ENCODE data around the gene CDH8. TPM values are rescaled to one million over a fixed set of nuclear protein-coding genes. Genes with fewer than 3 reads are reported as not detected.

CDH8 gene
- total RNA-seq, 1 experiment from 2014 or later: 11.1 TPM

- H3K4me3 Mint-ChIP-seq: no peak overlapping the region
- DNase-seq (ENCODE audit: low spot score) (no peak), ATAC-seq (peak; percentile 83)
- ChIA-PET CTCF (interaction anchor here (0.9 kb wide), 1 partner anchor 19 kb away, joined by 5 read pairs; no protein-coding TSS in a partner anchor), POLR2A (no interaction called here)
- peaks cover 31% of the 10 kb centered on the region for H3K4me1 Mint-ChIP-seq
- no peak overlapping the region for H3K27ac Mint-ChIP-seq
- H3K36me3 Mint-ChIP-seq: no peaks in the 10 kb centered on the region
- no peaks in the 10 kb centered on the region for H3K27me3 Mint-ChIP-seq (ENCODE audit: low read depth)
- peaks cover 3% of the 10 kb centered on the region; the same call in 1 of the 2 replicates for H3K9me3 Mint-ChIP-seq
- no peak for TF ChIP-seq ZNF671 (CRISPR knock-in tag; IDR thresholded peaks at IDR 0.05)
- no peak for TF ChIP-seq MLX (CRISPR knock-in tag; IDR thresholded peaks at IDR 0.05)
- TF ChIP-seq ELF4 (CRISPR knock-in tag; IDR thresholded peaks at IDR 0.05; ENCODE audit: low read depth): no peak
- no peak for TF ChIP-seq FOXP1 (CRISPR knock-in tag; IDR thresholded peaks at IDR 0.05; ENCODE audit: borderline replicate concordance)
- no peak for TF ChIP-seq CREM (CRISPR knock-in tag; IDR thresholded peaks at IDR 0.05)
- no peak for TF ChIP-seq ZNF263 (CRISPR knock-in tag; IDR thresholded peaks at IDR 0.05; ENCODE audit: low read depth)
- TF ChIP-seq JUN (CRISPR knock-in tag; IDR thresholded peaks at IDR 0.05): no peak
- TF ChIP-seq ATF6 (CRISPR knock-in tag; IDR thresholded peaks at IDR 0.05): no peak
- no peak for TF ChIP-seq RELA (CRISPR knock-in tag; IDR thresholded peaks at IDR 0.05; ENCODE audit: borderline replicate concordance)
- no peak for TF ChIP-seq FOXK1 (CRISPR knock-in tag; IDR thresholded peaks at IDR 0.05)
- no peak for TF ChIP-seq ATF1 (CRISPR knock-in tag; IDR thresholded peaks at IDR 0.05)
- TF ChIP-seq NFE2L1 (CRISPR knock-in tag; IDR thresholded peaks at IDR 0.05): no peak
- no peak for TF ChIP-seq ZNF138 (CRISPR knock-in tag; conservative IDR thresholded peaks at IDR 0.05)
- TF ChIP-seq ZNF219 (CRISPR knock-in tag; IDR thresholded peaks at IDR 0.05; ENCODE audit: borderline replicate concordance): no peak
- TF ChIP-seq ZNF121 (CRISPR knock-in tag; IDR thresholded peaks at IDR 0.05): no peak
- TF ChIP-seq ZNF512 (CRISPR knock-in tag; IDR thresholded peaks at IDR 0.05; ENCODE audit: borderline replicate concordance): no peak
- TF ChIP-seq ESRRA (CRISPR knock-in tag; IDR thresholded peaks at IDR 0.05; ENCODE audit: borderline replicate concordance): no peak
Observed at GRCh38 chr16:62058412-62058811, 22.2 kb upstream of the CDH8 start.

- H3K27me3 Mint-ChIP-seq (ENCODE audit: low read depth): no peaks in the 10 kb centered on the region
- H3K9me3 Mint-ChIP-seq: peaks cover 19% of the 10 kb centered on the region
- POLR2A ChIA-PET: no interaction called here
- H3K4me3 Mint-ChIP-seq: no peak overlapping the region
- H3K27ac Mint-ChIP-seq: no peak overlapping the region
- CTCF ChIA-PET: interaction anchor here (1.0 to 1.5 kb wide), 2 partner anchors 12 to 26 kb away, joined by 3 to 5 read pairs; no protein-coding TSS in a partner anchor
- peaks cover 12% of the 10 kb centered on the region for H3K36me3 Mint-ChIP-seq
- H3K4me1 Mint-ChIP-seq: peaks cover 47% of the 10 kb centered on the region
- ATAC-seq (no peak), DNase-seq (ENCODE audit: low spot score) (no peak)
- TF ChIP-seq, protein P1, sequence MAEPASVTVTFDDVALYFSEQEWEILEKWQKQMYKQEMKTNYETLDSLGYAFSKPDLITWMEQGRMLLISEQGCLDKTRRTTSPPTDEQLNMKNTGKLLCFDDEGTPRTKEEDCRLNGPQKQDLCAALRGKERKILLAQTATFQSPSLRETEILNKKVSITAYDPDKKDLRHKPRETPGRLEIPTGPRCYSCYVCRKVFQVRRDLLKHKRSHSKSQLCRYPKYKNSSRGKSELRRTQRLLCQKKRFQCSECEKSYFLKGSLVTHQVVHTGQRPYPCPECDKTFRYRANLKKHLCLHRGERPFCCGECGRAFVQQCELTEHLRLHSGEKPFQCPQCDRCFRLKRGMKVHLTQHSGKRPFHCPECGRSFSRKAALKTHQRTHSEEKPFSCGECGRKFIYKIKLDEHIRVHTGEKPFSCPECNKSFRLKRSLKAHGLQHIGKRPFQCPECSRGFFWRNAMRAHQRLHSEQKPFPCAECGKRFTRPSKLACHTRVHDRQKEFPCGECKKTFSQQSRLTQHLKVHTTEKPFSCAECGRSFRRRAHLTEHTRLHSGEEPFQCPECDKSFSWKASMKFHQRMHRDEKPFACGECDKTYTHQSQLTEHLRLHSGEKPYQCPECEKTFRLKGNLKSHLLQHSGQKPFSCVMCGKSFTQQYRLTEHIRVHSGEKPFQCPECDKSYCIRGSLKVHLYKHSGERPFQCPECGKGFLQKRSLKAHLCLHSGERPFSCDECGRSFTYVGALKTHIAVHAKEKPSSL (CRISPR knock-in tag; conservative IDR thresholded peaks at IDR 0.05): no peak
- TF ChIP-seq, protein P2, sequence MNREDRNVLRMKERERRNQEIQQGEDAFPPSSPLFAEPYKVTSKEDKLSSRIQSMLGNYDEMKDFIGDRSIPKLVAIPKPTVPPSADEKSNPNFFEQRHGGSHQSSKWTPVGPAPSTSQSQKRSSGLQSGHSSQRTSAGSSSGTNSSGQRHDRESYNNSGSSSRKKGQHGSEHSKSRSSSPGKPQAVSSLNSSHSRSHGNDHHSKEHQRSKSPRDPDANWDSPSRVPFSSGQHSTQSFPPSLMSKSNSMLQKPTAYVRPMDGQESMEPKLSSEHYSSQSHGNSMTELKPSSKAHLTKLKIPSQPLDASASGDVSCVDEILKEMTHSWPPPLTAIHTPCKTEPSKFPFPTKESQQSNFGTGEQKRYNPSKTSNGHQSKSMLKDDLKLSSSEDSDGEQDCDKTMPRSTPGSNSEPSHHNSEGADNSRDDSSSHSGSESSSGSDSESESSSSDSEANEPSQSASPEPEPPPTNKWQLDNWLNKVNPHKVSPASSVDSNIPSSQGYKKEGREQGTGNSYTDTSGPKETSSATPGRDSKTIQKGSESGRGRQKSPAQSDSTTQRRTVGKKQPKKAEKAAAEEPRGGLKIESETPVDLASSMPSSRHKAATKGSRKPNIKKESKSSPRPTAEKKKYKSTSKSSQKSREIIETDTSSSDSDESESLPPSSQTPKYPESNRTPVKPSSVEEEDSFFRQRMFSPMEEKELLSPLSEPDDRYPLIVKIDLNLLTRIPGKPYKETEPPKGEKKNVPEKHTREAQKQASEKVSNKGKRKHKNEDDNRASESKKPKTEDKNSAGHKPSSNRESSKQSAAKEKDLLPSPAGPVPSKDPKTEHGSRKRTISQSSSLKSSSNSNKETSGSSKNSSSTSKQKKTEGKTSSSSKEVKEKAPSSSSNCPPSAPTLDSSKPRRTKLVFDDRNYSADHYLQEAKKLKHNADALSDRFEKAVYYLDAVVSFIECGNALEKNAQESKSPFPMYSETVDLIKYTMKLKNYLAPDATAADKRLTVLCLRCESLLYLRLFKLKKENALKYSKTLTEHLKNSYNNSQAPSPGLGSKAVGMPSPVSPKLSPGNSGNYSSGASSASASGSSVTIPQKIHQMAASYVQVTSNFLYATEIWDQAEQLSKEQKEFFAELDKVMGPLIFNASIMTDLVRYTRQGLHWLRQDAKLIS (CRISPR knock-in tag; IDR thresholded peaks at IDR 0.05; ENCODE audit: borderline replicate concordance): no peak
- TF ChIP-seq FOXJ3 (CRISPR knock-in tag; IDR thresholded peaks at IDR 0.05; ENCODE audit: borderline replicate concordance) (no peak), ZNF512 (CRISPR knock-in tag; IDR thresholded peaks at IDR 0.05; ENCODE audit: borderline replicate concordance) (no peak), NR3C1 (CRISPR knock-in tag; conservative IDR thresholded peaks at IDR 0.05; ENCODE audit: low read depth) (no peak)
- TF ChIP-seq, protein P3, sequence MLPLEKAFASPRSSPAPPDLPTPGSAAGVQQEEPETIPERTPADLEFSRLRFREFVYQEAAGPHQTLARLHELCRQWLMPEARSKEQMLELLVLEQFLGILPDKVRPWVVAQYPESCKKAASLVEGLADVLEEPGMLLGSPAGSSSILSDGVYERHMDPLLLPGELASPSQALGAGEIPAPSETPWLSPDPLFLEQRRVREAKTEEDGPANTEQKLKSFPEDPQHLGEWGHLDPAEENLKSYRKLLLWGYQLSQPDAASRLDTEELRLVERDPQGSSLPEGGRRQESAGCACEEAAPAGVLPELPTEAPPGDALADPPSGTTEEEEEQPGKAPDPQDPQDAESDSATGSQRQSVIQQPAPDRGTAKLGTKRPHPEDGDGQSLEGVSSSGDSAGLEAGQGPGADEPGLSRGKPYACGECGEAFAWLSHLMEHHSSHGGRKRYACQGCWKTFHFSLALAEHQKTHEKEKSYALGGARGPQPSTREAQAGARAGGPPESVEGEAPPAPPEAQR (CRISPR knock-in tag; IDR thresholded peaks at IDR 0.05): no peak
Observed at GRCh38 chr16:62051942-62052341, 15.7 kb upstream of the CDH8 start.
